MCF 10A (cell line): ENCODE data around the gene FAM110D. TPM values are rescaled to one million over a fixed set of nuclear protein-coding genes. Genes with fewer than 3 reads are reported as not detected.
A peak's percentile ranks its signal among the peaks of the same experiment; 100 is the strongest.

Source experiments
- BruUV-seq: library from RNA; stranded (reverse); fragments of 400-500 nt; replicated peaks from 2 replicates; lab custom pipeline; 2021; lab: Mats Ljungman, UMichigan
- CTCF ChIA-PET: fragments of 300-600 bp; sonication (Branson Sonifier 250); formaldehyde crosslinking; extraction: SDS; loops from one replicate; lab custom pipeline; 2021; ENCODE audit warnings: antibody characterized with exemption, inconsistent platforms; lab: Yijun Ruan, JAX
- POLR2A ChIA-PET: fragments of 300-600, 350-650 bp; sonication (Branson Sonifier 250); formaldehyde crosslinking; extraction: SDS; loops from one replicate; lab custom pipeline; 2020; ENCODE audit warnings: antibody characterized with exemption, inconsistent platforms; lab: Yijun Ruan, JAX
- DNase-seq: peaks from one replicate; pipeline ENCODE4 v3.0.0-alpha.2; 2018; ENCODE audit not compliant: unreplicated experiment
- H3K27ac Mint-ChIP-seq: one replicate; pipeline ENCODE4 v1.8.0; 2022; ENCODE audit warnings: mild to moderate bottlenecking, low read depth, mixed read lengths; ENCODE audit not compliant: unreplicated experiment
- H3K27me3 Mint-ChIP-seq: one replicate; pipeline ENCODE4 v1.8.0; 2022; ENCODE audit warnings: mixed read lengths; ENCODE audit not compliant: insufficient read depth, unreplicated experiment
- H3K36me3 Mint-ChIP-seq: one replicate; pipeline ENCODE4 v1.8.0; 2022; ENCODE audit warnings: mild to moderate bottlenecking, moderate library complexity, mixed read lengths; ENCODE audit not compliant: insufficient read depth, unreplicated experiment
- H3K4me1 Mint-ChIP-seq: one replicate; pipeline ENCODE4 v1.8.0; 2022; ENCODE audit warnings: mixed read lengths; ENCODE audit not compliant: insufficient read depth, unreplicated experiment
- H3K4me3 Mint-ChIP-seq: one replicate; pipeline ENCODE4 v1.8.0; 2022; ENCODE audit warnings: mild to moderate bottlenecking, moderate library complexity, mixed read lengths; ENCODE audit not compliant: unreplicated experiment
- H3K9me3 Mint-ChIP-seq: one replicate; pipeline ENCODE4 v1.8.0; 2022; ENCODE audit warnings: mixed read lengths; ENCODE audit not compliant: unreplicated experiment
- intact Hi-C: fragments of 100-400 bp; cut with micrococcal nuclease; formaldehyde crosslinking; loops from 2 replicates; pipeline ENCODE4 v1.14.1; 2022
- total RNA-seq: library from RNA; stranded (reverse); gene quantifications from 2 replicates; pipeline ENCODE4 v1.2.3, GENCODE V29; 2022
- TF ChIP-seq, protein P1 (sequence below): fragments of 200-600 bp; IDR thresholded peaks from one replicate; pipeline ENCODE4 v1.8.0; 2022; ENCODE audit warnings: antibody characterized with exemption, mild to moderate bottlenecking; ENCODE audit not compliant: unreplicated experiment

FAM110D gene
- total RNA-seq, 1 experiment from 2014 or later = not detected

DNA sequence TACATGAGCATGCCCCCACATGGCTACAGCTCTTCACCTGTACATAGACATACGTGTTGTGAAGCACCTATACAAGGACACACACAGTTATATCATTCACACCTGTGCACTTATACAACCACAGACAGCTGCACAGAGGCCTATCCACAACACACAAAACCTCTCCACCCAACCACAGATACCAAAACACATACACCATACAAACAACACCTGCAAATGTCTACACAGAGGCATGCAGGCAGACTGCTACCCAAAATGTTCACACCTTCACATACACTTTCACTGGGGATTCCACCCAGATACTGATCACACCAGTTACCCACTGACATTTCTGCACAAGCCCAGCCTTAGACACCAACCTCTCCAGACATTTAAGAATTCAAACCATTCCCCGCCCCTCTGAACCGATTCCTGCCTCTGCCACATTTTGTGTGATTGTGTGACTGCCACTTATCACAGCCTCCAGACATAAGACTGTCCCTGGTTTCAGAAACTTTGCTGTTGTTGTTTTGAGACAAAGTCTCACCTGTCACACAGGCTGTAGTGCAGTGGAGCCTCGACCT, 7.9 kb downstream of the FAM110D start:
- no peak for DNase-seq
- intact Hi-C loops = loop anchor here (5.0 kb wide), 1 partner anchor 226 kb away; no protein-coding TSS in a partner anchor
- H3K27me3 Mint-ChIP-seq = no peaks in the 10 kb centered on the region
- ChIA-PET CTCF (interaction anchor here (0.7 to 1.3 kb wide), 4 partner anchors 41 to 200 kb away, joined by 3 to 4 read pairs (median 3); no protein-coding TSS in a partner anchor), POLR2A (no interaction called here)
- TF ChIP-seq, protein P1, sequence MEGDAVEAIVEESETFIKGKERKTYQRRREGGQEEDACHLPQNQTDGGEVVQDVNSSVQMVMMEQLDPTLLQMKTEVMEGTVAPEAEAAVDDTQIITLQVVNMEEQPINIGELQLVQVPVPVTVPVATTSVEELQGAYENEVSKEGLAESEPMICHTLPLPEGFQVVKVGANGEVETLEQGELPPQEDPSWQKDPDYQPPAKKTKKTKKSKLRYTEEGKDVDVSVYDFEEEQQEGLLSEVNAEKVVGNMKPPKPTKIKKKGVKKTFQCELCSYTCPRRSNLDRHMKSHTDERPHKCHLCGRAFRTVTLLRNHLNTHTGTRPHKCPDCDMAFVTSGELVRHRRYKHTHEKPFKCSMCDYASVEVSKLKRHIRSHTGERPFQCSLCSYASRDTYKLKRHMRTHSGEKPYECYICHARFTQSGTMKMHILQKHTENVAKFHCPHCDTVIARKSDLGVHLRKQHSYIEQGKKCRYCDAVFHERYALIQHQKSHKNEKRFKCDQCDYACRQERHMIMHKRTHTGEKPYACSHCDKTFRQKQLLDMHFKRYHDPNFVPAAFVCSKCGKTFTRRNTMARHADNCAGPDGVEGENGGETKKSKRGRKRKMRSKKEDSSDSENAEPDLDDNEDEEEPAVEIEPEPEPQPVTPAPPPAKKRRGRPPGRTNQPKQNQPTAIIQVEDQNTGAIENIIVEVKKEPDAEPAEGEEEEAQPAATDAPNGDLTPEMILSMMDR = no peak
- BruUV-seq = no TSS peak
- H3K4me1 Mint-ChIP-seq = no peaks in the 10 kb centered on the region
- H3K27ac Mint-ChIP-seq = no peak overlapping the region
- H3K4me3 Mint-ChIP-seq = no peak overlapping the region
- no peaks in the 10 kb centered on the region for H3K36me3 Mint-ChIP-seq
- H3K9me3 Mint-ChIP-seq = no peaks in the 10 kb centered on the region

DNA sequence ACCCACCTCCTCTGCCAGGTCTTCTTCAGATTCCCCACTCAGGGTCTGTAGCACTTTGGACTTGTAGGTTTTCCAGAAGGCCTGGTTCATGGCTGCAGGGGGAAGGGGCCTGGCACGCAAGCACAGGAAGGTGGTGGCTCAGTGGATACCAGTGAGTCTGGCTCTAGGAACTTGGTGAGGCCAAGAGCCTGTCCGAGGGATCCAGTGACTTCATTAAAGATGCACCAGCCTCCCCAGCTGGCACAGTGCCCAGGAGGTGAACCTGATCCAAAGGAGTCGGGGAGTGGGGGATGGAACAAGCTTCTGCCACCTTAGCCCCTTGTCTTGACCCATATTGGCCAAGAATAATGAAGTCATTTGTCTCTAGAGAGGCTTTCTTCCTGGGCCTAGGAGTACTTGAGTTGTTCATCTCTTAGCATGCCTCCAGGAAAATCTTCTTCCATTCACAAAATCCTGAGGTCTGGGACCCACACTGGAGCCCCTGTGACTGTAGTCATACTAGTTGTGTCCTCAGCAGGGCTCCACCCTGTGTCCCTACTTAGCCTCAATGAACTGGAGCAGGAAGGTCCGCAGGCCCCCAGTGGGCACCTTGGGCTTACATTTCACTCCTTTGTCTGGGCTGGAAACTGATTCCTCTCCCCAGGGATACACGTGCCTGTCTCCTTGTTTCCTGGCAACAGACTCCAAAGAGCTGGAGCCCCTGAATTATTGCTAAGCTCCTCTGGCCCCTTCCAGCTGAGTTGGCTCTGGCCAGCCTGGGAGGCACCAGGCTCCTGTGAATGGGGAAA, 9.7 kb downstream of the FAM110D start, which contains the start of gene C1orf232:
Gene C1orf232, minus strand, starts transcription at position 554 of the 788 bp plus-strand sequence. Its CDS starts 464 bp downstream, at position 90.
- peak within 1 kb of the TSS; percentile 93 for H3K27ac Mint-ChIP-seq
- DNase-seq = no peak
- POLR2A ChIA-PET = no interaction called here
- no peaks in the 10 kb centered on the region for H3K4me1 Mint-ChIP-seq
- CTCF ChIA-PET = interaction anchor here (0.6 to 2.8 kb wide), 12 partner anchors 11 to 1822 kb away, joined by 3 to 20 read pairs (median 4); partner anchors contain the start of gene CEP85
- BruUV-seq = no TSS peak
- intact Hi-C loops = loop anchor here (1.0 to 5.0 kb wide), 3 partner anchors 66 to 224 kb away; partner anchors contain the start of gene CEP85
- H3K4me3 Mint-ChIP-seq = peak within 1 kb of the TSS; percentile 86
- H3K27me3 Mint-ChIP-seq = no peaks in the 10 kb centered on the region
- H3K36me3 Mint-ChIP-seq = no peaks in the 10 kb centered on the region
- TF ChIP-seq, protein P1 = no peak
- no peaks in the 10 kb centered on the region for H3K9me3 Mint-ChIP-seq

DNA sequence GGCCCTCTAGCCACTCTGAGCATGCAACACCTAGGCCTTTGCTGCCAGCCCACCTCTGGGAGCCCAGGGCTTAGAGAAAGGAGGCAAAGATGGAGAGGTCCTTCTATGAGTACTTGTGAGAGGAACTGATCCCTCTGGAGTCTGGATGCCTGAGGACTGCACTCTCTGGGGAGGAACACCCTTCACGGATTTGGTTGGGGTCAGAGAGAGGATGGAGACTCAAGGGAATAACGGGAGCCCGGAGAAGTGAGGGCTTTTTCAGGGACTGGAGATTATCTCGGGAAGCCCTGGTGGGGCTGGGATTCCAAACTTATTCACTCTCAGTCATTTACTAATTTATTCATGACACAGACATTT, 10.3 kb downstream of the FAM110D start:
- TF ChIP-seq, protein P1 = no peak
- BruUV-seq = no TSS peak
- Mint-ChIP-seq H3K36me3 (no peaks in the 10 kb centered on the region), H3K4me3 (peak overlapping the region; percentile 86), H3K4me1 (no peaks in the 10 kb centered on the region), H3K9me3 (no peaks in the 10 kb centered on the region), H3K27ac (no peak overlapping the region), H3K27me3 (no peaks in the 10 kb centered on the region)
- POLR2A ChIA-PET = interaction anchor here (0.6 to 1.8 kb wide), 10 partner anchors 9 to 263 kb away, joined by 3 to 27 read pairs (median 5); partner anchors contain the start of genes CEP85, DHDDS and SH3BGRL3
- CTCF ChIA-PET = interaction anchor here (0.6 to 2.8 kb wide), 23 partner anchors 8 to 1823 kb away, joined by 3 to 20 read pairs (median 4); partner anchors contain the start of gene CEP85
- no peak for DNase-seq
- intact Hi-C loops = loop anchor here (1.0 to 5.0 kb wide), 3 partner anchors 65 to 223 kb away; partner anchors contain the start of gene CEP85
